Neural cell (in vitro differentiated cells): Measurements from ENCODE around the gene KATNAL1. TPM values are rescaled to one million over a fixed set of nuclear protein-coding genes. Genes with fewer than 3 reads are reported as not detected.
A peak's percentile ranks its signal among the peaks of the same experiment; 100 is the strongest.

Experiments
- H2AFZ ChIP-seq: fragments of 200-600, 300-800 bp; sonication (generic), shearing (Covaris generic); 2 replicates; pipeline ENCODE4 v1.6.0; 2014; ENCODE audit warnings: low read depth, mild to moderate bottlenecking, antibody characterized with exemption, low read length, moderate library complexity
- H3F3A ChIP-seq: fragments of 200-600 bp; shearing (Covaris generic); 2 replicates; pipeline ENCODE4 v1.6.1; 2016; ENCODE audit warnings: mild to moderate bottlenecking, moderate library complexity, mixed read lengths, antibody characterized with exemption, low read length; ENCODE audit not compliant: insufficient read depth, poor library complexity, severe bottlenecking
- H3K27ac ChIP-seq: fragments of 200-600, 300-800 bp; sonication (generic), shearing (Covaris generic); 2 replicates; pipeline ENCODE4 v1.5.1; 2014; ENCODE audit warnings: mild to moderate bottlenecking, low read length, moderate library complexity
- H3K27me3 ChIP-seq: fragments of 300-800, 200-600 bp; sonication (generic), shearing (Covaris generic); 2 replicates; pipeline ENCODE4 v1.6.0; 2014; ENCODE audit warnings: mild to moderate bottlenecking, low read depth, low read length, moderate library complexity; ENCODE audit not compliant: insufficient read depth
- H3K36me3 ChIP-seq: fragments of 300-800, 200-600 bp; sonication (generic), shearing (Covaris generic); 2 replicates; pipeline ENCODE4 v1.5.1; 2014; ENCODE audit warnings: mild to moderate bottlenecking, antibody characterized with exemption, low read length, moderate library complexity; ENCODE audit not compliant: insufficient read depth
- H3K4me2 ChIP-seq: fragments of 300-800, 200-600 bp; sonication (generic), shearing (Covaris generic); 2 replicates; pipeline ENCODE4 v1.6.0; 2014; ENCODE audit warnings: mild to moderate bottlenecking, low read length
- H3K4me3 ChIP-seq: fragments of 300-800, 200-600 bp; sonication (generic), shearing (Covaris generic); 2 replicates; pipeline ENCODE4 v1.5.1; 2014; ENCODE audit warnings: mild to moderate bottlenecking, low read length, moderate library complexity
- H3K79me2 ChIP-seq: fragments of 200-600 bp; shearing (Covaris generic); replicated peaks from 2 replicates; pipeline ENCODE4 v1.6.0; 2014; ENCODE audit warnings: mild to moderate bottlenecking, low read length, moderate library complexity; ENCODE audit not compliant: insufficient read depth
- H3K9ac ChIP-seq: fragments of 300-800, 200-600 bp; sonication (generic), shearing (Covaris generic); 2 replicates; pipeline ENCODE4 v1.6.1; 2016; ENCODE audit warnings: mild to moderate bottlenecking, low read length, mixed read lengths
- H3K9me2 ChIP-seq: fragments of 200-600 bp; shearing (Covaris generic); 2 replicates; pipeline ENCODE4 v1.6.1; 2016; ENCODE audit warnings: mild to moderate bottlenecking, low read length, mixed read lengths; ENCODE audit not compliant: insufficient read depth
- H3K9me3 ChIP-seq: fragments of 200-600, 300-800 bp; sonication (generic), shearing (Covaris generic); 2 replicates; pipeline ENCODE4 v1.6.1; 2016; ENCODE audit warnings: mild to moderate bottlenecking, mixed run types, low read length, moderate library complexity, mixed read lengths
- H4K20me1 ChIP-seq: fragments of 200-600 bp; shearing (Covaris generic); 2 replicates; pipeline ENCODE4 v1.6.1; 2016; ENCODE audit warnings: mild to moderate bottlenecking, mixed run types; ENCODE audit not compliant: insufficient read depth
- CTCF ChIP-seq: fragments of 450-650 bp; IDR thresholded peaks from 2 replicates; pipeline ENCODE4 v1.5.1; 2014; ENCODE audit warnings: antibody characterized with exemption, mild to moderate bottlenecking, moderate library complexity; ENCODE audit not compliant: poor library complexity, severe bottlenecking
- EP300 ChIP-seq: fragments of 450-650 bp; conservative IDR thresholded peaks from 2 replicates; pipeline ENCODE4 v1.6.1; 2014; ENCODE audit warnings: antibody characterized with exemption, mild to moderate bottlenecking, moderate library complexity; ENCODE audit not compliant: poor library complexity, severe bottlenecking
- EZH2 ChIP-seq: fragments of 200-600, 300-800 bp; shearing (Covaris generic), sonication (generic); IDR thresholded peaks from 2 replicates; pipeline ENCODE4 v1.6.1; 2014; ENCODE audit warnings: antibody characterized with exemption, low read length, borderline replicate concordance, mild to moderate bottlenecking; ENCODE audit not compliant: insufficient read depth, poor library complexity, severe bottlenecking
- MXI1 ChIP-seq: fragments of 450-650 bp; conservative IDR thresholded peaks from 2 replicates; pipeline ENCODE4 v1.6.1; 2014; ENCODE audit warnings: antibody characterized with exemption, mild to moderate bottlenecking; ENCODE audit not compliant: poor library complexity, severe bottlenecking
- POLR2AphosphoS5 ChIP-seq: IDR thresholded peaks from 2 replicates; pipeline ENCODE4 v1.6.1; 2012
- RAD21 ChIP-seq: fragments of 450-650 bp; conservative IDR thresholded peaks from 2 replicates; pipeline ENCODE4 v1.6.1; 2014; ENCODE audit warnings: antibody characterized with exemption, mild to moderate bottlenecking, moderate library complexity
- REST ChIP-seq: IDR thresholded peaks from 2 replicates; pipeline ENCODE4 v1.6.1; 2012; ENCODE audit warnings: borderline replicate concordance
- SMC3 ChIP-seq: fragments of 450-650 bp; conservative IDR thresholded peaks from 2 replicates; pipeline ENCODE4 v1.6.1; 2014; ENCODE audit warnings: antibody characterized with exemption, mild to moderate bottlenecking, moderate library complexity; ENCODE audit not compliant: poor library complexity
- TAF1 ChIP-seq: IDR thresholded peaks from 2 replicates; pipeline ENCODE4 v1.6.1; 2012; ENCODE audit warnings: low read depth
- polyA plus RNA-seq: library from polyadenylated mRNA; depleted of rRNA; stranded (reverse); fragments of >200 nt; gene quantifications from 2 replicates; pipeline ENCODE4 v1.2.3, GENCODE V29; 2014

Gene KATNAL1
- polyA plus RNA-seq, 1 donor from 2014 or later, result 24.9 TPM

GRCh38 chr13:30204564-30204963, 102.8 kb downstream of the KATNAL1 start:
- Histone ChIP-seq H3K4me3 (no peak overlapping the region), H3K9me3 (no peaks in the 10 kb centered on the region), H3K27ac (no peak overlapping the region), H2AFZ (no peak overlapping the region), H3K9ac (no peak overlapping the region), H3K4me2 (no peak overlapping the region), H3K27me3 (no peaks in the 10 kb centered on the region), H4K20me1 (no peaks in the 10 kb centered on the region), H3F3A (no peaks in the 10 kb centered on the region), H3K79me2 (no peaks in the 10 kb centered on the region), H3K9me2 (no peaks in the 10 kb centered on the region), H3K36me3 (no peaks in the 10 kb centered on the region)
- TF ChIP-seq SMC3 (no peak), POLR2AphosphoS5 (no peak), REST (no peak), EZH2 (no peak), CTCF (no peak), MXI1 (no peak), TAF1 (no peak), EP300 (no peak), RAD21 (no peak)

- no peaks in the 10 kb centered on the region for H4K20me1 ChIP-seq
- H3K79me2 ChIP-seq, result no peaks in the 10 kb centered on the region
- no peaks in the 10 kb centered on the region for H3K27me3 ChIP-seq
- peaks cover 4% of the 10 kb centered on the region for H3F3A ChIP-seq
- H3K36me3 ChIP-seq, result no peaks in the 10 kb centered on the region
- no peaks in the 10 kb centered on the region for H3K9me3 ChIP-seq
- H3K9me2 ChIP-seq, result no peaks in the 10 kb centered on the region
- TF ChIP-seq REST, result peak; percentile 19
- peak; percentile 18 for TF ChIP-seq POLR2AphosphoS5
- TF ChIP-seq MXI1, result no peak
- peak; percentile 18 for TF ChIP-seq CTCF
- TF ChIP-seq RAD21, result peak; percentile 18
- H3K9ac ChIP-seq, result no peak overlapping the region
- H3K27ac ChIP-seq, result peak overlapping the region; percentile 57
- H3K4me2 ChIP-seq, result no peak overlapping the region
- H3K4me3 ChIP-seq, result no peak overlapping the region
- H2AFZ ChIP-seq, result no peak overlapping the region
Measured at GRCh38 chr13:30196025-30196424, 111.3 kb downstream of the KATNAL1 start.
